A673 (cell line): ENCODE data around the gene PPP1R13L. TPM values are rescaled to one million over a fixed set of nuclear protein-coding genes. Genes with fewer than 3 reads are reported as not detected.

Experiments used
- BruUV-seq: library from RNA; stranded (reverse); fragments of 400-500 nt; replicated peaks from 2 replicates; lab custom pipeline; 2021; lab: Mats Ljungman, UMichigan
- CTCF ChIA-PET: fragments of 300-600 bp; sonication (Branson Sonifier 250); formaldehyde crosslinking; loops from one replicate; lab custom pipeline; 2022; ENCODE audit warnings: antibody characterized with exemption; lab: Charles Lee
- POLR2A ChIA-PET: fragments of 300-600 bp; sonication (Branson Sonifier 250); formaldehyde crosslinking; loops from one replicate; lab custom pipeline; 2022; ENCODE audit warnings: antibody characterized with exemption; ENCODE audit not compliant: low non-redundant PET; lab: Charles Lee
- DNase-seq: peaks from one replicate; pipeline ENCODE4 v3.0.0-alpha.2; 2015; ENCODE audit warnings: low spot score
- H3K27ac ChIP-seq: fragments of 200-600 bp; sonication (generic); 2 replicates; pipeline ENCODE4 v1.5.1; 2016; ENCODE audit warnings: mixed run types, low read depth, mild to moderate bottlenecking, mixed read lengths, antibody characterized with exemption, low read length; ENCODE audit not compliant: poor library complexity, severe bottlenecking
- H3K27me3 ChIP-seq: fragments of 200-600 bp; sonication (generic); replicated peaks from 2 replicates; pipeline ENCODE4 v1.6.1; 2017; ENCODE audit warnings: mixed run types, low read depth, mild to moderate bottlenecking, mixed read lengths, antibody characterized with exemption, low read length; ENCODE audit not compliant: insufficient read depth, poor library complexity
- H3K36me3 ChIP-seq: fragments of 200-600 bp; sonication (generic); 2 replicates; pipeline ENCODE4 v1.6.1; 2016; ENCODE audit warnings: mixed run types, mild to moderate bottlenecking, mixed read lengths, antibody characterized with exemption, low read length; ENCODE audit not compliant: insufficient read depth, poor library complexity, severe bottlenecking
- H3K4me1 ChIP-seq: fragments of 200-600 bp; sonication (generic); 2 replicates; pipeline ENCODE4 v1.6.1; 2017; ENCODE audit warnings: mixed run types, mild to moderate bottlenecking, mixed read lengths, antibody characterized with exemption, low read length; ENCODE audit not compliant: insufficient read depth, poor library complexity, severe bottlenecking
- H3K4me3 ChIP-seq: fragments of 200-600 bp; sonication (generic); 2 replicates; pipeline ENCODE4 v1.5.1; 2016; ENCODE audit warnings: low read depth, mixed run types, mild to moderate bottlenecking, mixed read lengths, low read length; ENCODE audit not compliant: poor library complexity, severe bottlenecking
- H3K9me3 ChIP-seq: fragments of 200-600 bp; sonication (generic); 2 replicates; pipeline ENCODE4 v1.6.1; 2016; ENCODE audit warnings: mixed run types, low read depth, mild to moderate bottlenecking, mixed read lengths, antibody characterized with exemption, low read length; ENCODE audit not compliant: poor library complexity, severe bottlenecking
- EZH2 ChIP-seq: fragments of 200-600 bp; sonication (generic); IDR thresholded peaks from 2 replicates; pipeline ENCODE4 v1.6.1; 2017; ENCODE audit warnings: borderline replicate concordance, low read depth, mild to moderate bottlenecking, mixed read lengths, antibody characterized with exemption, low read length; ENCODE audit not compliant: poor library complexity, severe bottlenecking
- intact Hi-C: fragments of 100-400 bp; cut with micrococcal nuclease; formaldehyde crosslinking; loops from one replicate; pipeline ENCODE4 v1.10.0; 2022; ENCODE audit not compliant: unreplicated experiment
- total RNA-seq: library from RNA; stranded (reverse); gene quantifications from 2 replicates; pipeline ENCODE4 v1.2.3, GENCODE V29; 2021
- TF ChIP-seq, protein P1 (sequence below): fragments of 300-800, 200-600 bp; sonication (generic); conservative IDR thresholded peaks from 2 replicates; pipeline ENCODE4 v1.5.1; 2017; ENCODE audit warnings: low read depth, mild to moderate bottlenecking, antibody characterized with exemption, low read length, moderate library complexity, mixed read lengths

PPP1R13L gene
- total RNA-seq, 1 experiment from 2014 or later, result 5.5 TPM

DNA sequence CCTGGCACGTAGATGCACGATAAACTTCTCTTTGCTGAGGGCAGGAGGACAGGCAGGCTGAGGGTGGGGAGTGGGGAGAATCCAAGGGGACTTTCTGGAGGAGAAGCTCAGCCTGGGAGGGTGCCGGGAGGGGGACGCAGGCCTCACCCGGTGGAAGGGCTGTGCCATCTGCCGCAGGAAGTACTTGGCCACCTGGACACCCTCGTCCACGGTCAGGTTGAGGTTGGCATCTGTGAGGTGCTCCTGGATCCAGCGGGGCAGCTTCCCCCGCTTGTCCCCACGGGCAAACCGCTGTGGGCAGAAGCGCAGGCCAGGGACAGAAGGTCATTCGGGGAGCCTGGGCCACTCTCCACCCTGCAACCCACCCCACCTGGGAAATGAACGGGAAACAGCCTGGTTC, 52.8 kb downstream of the PPP1R13L start:
- no peak overlapping the region for H3K4me3 ChIP-seq
- no TSS peak for BruUV-seq
- no peak overlapping the region for H3K27ac ChIP-seq
- POLR2A ChIA-PET, result no interaction called here
- H3K4me1 ChIP-seq, result no peaks in the 10 kb centered on the region
- peaks cover 38% of the 10 kb centered on the region for H3K36me3 ChIP-seq
- intact Hi-C loops, result no loop called here
- CTCF ChIA-PET, result no interaction called here
- H3K27me3 ChIP-seq, result no peaks in the 10 kb centered on the region
- TF ChIP-seq, protein P1, sequence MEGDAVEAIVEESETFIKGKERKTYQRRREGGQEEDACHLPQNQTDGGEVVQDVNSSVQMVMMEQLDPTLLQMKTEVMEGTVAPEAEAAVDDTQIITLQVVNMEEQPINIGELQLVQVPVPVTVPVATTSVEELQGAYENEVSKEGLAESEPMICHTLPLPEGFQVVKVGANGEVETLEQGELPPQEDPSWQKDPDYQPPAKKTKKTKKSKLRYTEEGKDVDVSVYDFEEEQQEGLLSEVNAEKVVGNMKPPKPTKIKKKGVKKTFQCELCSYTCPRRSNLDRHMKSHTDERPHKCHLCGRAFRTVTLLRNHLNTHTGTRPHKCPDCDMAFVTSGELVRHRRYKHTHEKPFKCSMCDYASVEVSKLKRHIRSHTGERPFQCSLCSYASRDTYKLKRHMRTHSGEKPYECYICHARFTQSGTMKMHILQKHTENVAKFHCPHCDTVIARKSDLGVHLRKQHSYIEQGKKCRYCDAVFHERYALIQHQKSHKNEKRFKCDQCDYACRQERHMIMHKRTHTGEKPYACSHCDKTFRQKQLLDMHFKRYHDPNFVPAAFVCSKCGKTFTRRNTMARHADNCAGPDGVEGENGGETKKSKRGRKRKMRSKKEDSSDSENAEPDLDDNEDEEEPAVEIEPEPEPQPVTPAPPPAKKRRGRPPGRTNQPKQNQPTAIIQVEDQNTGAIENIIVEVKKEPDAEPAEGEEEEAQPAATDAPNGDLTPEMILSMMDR, result no peak
- TF ChIP-seq EZH2, result no peak
- H3K9me3 ChIP-seq, result no peaks in the 10 kb centered on the region
- DNase-seq, result no peak

DNA sequence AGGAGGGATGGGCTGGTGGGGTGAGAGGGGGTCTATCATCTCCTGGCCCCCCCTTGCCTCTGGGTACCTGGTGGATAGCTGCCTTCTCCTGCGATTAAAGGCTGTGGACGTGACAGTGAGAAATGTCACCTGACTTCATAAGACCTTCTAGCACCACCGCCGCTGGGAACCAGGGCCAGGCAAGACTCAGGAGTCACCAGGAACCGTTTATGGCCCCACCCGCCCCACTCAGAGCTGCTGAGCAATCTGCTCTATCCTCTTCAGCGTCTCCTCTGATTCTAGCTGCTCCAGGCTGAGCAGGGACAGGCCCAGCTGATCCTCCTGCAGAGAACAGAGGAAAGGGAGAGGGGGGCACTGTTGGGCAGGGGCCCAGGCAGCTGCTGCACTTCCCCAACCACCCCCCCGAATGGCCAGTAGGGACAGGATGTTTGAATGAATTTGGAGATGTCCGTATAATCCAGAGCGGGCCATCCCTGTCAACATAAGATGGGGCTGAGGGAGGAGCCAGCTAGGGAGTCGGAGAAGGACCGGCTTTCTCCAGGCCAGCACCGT, 53.4 kb downstream of the PPP1R13L start:
- H3K36me3 ChIP-seq, result peaks cover 32% of the 10 kb centered on the region
- DNase-seq, result no peak
- no TSS peak for BruUV-seq
- H3K4me3 ChIP-seq, result no peak overlapping the region
- no peak overlapping the region for H3K27ac ChIP-seq
- POLR2A ChIA-PET, result no interaction called here
- intact Hi-C loops, result no loop called here
- no peaks in the 10 kb centered on the region for H3K9me3 ChIP-seq
- CTCF ChIA-PET, result no interaction called here
- TF ChIP-seq EZH2, result no peak
- TF ChIP-seq, protein P1, result no peak
- H3K27me3 ChIP-seq, result no peaks in the 10 kb centered on the region
- no peaks in the 10 kb centered on the region for H3K4me1 ChIP-seq

DNA sequence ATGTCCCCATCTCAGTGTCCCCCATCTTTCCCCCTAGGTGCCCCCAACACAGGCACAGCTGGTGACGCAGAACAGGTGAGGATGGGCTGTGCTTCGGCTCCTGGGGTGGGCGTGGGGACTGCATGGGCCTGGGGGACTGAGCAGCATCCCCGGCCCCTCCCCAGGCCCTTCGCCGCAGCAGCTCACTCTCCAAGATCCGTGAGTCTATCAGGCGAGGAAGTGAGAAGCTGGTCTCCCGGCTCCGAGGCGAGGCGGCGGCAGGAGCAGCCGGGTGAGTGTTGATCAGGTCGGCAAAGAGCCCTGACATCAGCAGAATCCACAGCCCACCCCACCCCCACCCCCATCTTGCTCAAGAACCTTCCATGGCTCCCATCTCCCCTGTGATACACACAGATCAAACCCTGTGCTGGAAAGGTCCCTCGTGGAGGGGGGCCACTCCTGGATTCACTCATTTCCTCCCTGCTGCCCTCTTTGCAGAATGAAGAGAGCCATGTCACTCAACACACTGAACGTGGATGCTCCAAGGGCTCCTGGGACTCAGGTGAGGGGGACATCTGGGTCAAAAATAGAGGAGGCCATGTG, 54.3 kb downstream of the PPP1R13L start:
- intact Hi-C loops, result no loop called here
- DNase-seq, result no peak
- Histone ChIP-seq H3K27ac (no peak overlapping the region), H3K36me3 (peaks cover 24% of the 10 kb centered on the region), H3K4me1 (no peaks in the 10 kb centered on the region), H3K27me3 (no peaks in the 10 kb centered on the region), H3K9me3 (no peaks in the 10 kb centered on the region), H3K4me3 (no peak overlapping the region)
- TF ChIP-seq, protein P1, result no peak
- TF ChIP-seq EZH2, result no peak
- BruUV-seq, result no TSS peak
- POLR2A ChIA-PET, result no interaction called here
- CTCF ChIA-PET, result no interaction called here
